GM12865 (cell line): Measurements from ENCODE around the gene ST6GALNAC3.
A peak's percentile ranks its signal among the peaks of the same experiment; 100 is the strongest.

Source experiments
- DNase-seq: peaks from one replicate; pipeline ENCODE4 v3.0.0; 2010; ENCODE audit warnings: low read depth
- H3K4me3 ChIP-seq: 2 replicates; pipeline ENCODE4 v1.5.1; 2011; ENCODE audit warnings: mild to moderate bottlenecking, low read depth, low read length, control low read depth
- TF ChIP-seq, protein P1 (sequence below): IDR thresholded peaks from 2 replicates; pipeline ENCODE4 v1.5.1; 2011; ENCODE audit warnings: low read length, control low read depth, low read depth, inconsistent platforms; ENCODE audit not compliant: insufficient read depth; ENCODE audit errors: missing control alignments

Gene ST6GALNAC3

DNA sequence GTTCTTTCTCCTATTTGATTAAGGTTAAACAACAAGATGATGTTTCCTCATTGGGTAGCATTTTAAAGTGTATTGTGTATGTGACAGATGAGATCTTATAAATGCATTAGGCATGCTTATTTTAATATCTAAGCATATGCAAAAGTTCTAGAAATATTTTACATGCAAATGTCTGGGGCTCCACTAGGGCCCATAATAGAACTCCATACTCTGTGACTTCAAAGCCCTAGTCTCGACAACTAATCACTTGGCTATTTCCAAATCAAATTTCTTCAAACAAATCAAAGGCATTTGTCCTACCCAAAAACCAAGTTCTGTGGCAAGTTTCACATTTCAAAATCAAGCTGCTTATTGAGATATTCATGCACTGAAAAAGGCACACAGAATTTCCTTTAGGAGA, 407.1 kb downstream of the ST6GALNAC3 start:
- TF ChIP-seq, protein P1, sequence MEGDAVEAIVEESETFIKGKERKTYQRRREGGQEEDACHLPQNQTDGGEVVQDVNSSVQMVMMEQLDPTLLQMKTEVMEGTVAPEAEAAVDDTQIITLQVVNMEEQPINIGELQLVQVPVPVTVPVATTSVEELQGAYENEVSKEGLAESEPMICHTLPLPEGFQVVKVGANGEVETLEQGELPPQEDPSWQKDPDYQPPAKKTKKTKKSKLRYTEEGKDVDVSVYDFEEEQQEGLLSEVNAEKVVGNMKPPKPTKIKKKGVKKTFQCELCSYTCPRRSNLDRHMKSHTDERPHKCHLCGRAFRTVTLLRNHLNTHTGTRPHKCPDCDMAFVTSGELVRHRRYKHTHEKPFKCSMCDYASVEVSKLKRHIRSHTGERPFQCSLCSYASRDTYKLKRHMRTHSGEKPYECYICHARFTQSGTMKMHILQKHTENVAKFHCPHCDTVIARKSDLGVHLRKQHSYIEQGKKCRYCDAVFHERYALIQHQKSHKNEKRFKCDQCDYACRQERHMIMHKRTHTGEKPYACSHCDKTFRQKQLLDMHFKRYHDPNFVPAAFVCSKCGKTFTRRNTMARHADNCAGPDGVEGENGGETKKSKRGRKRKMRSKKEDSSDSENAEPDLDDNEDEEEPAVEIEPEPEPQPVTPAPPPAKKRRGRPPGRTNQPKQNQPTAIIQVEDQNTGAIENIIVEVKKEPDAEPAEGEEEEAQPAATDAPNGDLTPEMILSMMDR, result no peak
- DNase-seq, result no peak
- H3K4me3 ChIP-seq, result no peak overlapping the region

DNA sequence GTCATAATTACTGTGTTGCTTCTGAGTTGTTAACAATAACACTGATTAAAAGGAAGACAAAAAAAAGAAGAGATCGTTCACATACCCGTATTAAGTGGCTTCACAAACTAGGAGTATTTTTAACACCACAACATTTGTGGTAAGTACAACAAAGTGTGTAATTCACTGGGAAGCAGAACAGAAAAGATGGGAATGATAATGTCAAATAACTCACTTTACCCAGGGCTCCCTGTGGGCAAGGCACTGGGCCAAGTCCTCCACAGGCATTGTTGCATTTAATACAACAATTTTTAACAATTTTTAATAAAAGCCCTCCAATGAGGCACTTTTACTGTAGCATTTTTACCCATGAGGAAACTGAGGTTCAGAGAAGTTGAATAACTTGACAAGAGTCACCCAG, 407.7 kb downstream of the ST6GALNAC3 start:
- TF ChIP-seq, protein P1, result no peak
- H3K4me3 ChIP-seq, result no peak overlapping the region
- DNase-seq, result no peak

DNA sequence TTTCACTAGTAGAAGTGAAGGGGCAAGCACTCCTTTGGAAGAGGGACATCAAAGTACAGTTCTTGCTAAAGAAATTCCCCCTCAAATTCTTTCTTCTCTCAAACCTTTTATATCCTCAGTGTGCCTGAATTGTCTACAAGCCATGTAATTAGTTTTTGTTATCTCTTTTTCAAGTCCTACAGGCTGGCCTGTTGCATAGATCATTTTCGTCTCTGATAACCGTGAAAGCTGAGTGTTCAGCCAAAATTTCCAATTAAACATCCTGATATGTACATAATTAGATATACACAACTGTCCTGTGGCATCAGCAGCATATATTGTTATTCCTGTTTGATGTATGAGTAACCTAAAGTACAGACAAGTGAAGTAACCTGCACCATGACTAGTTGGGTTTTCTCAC, 417.2 kb downstream of the ST6GALNAC3 start:
- no peak overlapping the region for H3K4me3 ChIP-seq
- TF ChIP-seq, protein P1, result no peak
- DNase-seq, result no peak

DNA sequence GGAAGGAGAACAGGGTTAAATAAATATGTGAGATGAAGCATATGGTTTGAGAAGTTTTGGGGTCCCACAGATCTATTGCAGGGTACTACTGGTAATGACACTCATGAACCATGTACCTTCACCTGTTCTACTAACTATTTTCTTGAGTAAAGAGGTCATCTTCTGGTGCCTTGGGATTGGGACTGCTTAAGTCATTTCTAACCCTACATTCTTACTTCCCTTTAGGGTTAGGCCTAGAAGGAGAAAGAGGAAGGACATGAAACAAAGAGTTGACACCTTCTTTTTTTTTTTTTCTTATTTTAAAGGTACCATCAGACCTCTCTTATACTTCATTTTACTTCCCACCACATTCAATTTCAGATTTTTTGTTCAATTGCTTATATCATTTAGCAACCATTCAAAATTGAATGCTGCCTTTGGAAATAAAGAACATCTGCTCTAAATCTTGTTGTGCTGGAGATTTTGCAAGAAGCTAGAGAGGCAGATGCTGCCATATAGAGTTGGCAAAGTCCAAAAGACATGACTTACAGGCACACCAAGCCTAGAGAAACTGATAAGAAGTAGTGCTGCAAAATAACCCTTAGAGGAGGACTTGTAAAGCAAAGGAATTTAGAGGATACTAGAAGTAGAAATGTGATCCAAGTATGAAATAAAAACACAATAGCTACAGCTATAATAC, 418.3 kb downstream of the ST6GALNAC3 start:
- TF ChIP-seq, protein P1, result no peak
- no peak overlapping the region for H3K4me3 ChIP-seq
- no peak for DNase-seq

DNA sequence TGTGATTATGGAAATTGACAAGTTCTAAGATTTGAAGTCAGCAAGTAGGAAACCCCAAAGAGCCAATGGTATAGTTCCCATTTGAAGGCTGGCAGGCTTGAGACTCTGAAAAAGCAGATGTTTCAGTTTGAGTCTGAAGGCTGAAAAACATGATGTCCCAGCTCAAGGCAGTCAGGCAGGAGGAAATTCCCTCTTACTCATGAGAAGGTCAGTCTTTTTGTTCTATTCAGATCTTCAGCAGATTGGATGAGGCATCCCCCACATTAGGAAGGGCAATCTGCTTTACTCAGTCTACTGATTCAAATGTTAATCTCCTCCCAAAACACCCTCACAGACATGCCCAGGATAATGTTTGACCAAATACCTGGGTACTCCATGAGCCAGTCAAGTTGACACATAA, 420.3 kb downstream of the ST6GALNAC3 start:
- no peak overlapping the region for H3K4me3 ChIP-seq
- peak; percentile 75 for DNase-seq
- TF ChIP-seq, protein P1, result no peak

DNA sequence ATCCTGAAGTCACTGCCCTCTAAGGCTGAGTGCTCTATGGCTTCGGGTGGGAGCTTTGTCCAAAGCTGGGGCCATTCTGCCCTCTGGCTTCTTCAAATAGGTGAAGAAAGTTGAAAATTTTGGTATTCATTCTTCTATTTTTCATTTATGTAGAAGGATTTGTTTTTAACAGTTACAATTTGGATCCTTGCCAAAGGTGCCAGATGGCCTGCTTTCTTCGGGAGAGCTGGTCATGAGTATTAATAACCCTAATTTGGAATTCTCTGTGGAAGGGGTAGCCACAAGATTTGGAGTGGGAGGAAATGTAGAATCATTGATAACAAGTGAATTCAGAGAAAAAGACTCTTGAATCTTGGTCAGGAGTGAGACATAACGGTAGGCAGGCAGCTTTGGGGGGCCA, 422.3 kb downstream of the ST6GALNAC3 start:
- no peak overlapping the region for H3K4me3 ChIP-seq
- TF ChIP-seq, protein P1, result no peak
- no peak for DNase-seq

DNA sequence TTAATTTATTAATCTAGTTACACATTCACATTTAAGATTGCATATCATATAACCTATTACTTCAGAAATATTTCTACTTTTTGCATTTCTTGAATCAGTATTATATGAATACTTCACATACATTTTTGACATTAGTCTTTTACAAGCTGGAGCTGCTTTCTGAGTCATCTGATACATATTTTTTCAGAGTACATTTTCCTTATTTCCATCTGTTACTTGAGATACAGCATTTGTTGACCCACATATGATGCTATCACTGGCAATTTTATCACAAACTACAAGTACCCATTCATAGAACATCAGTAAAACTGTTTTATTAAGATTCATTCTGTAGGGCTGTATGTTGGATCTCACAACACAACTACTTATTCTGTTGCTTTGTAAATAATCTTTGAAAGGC, 425.6 kb downstream of the ST6GALNAC3 start:
- no peak overlapping the region for H3K4me3 ChIP-seq
- no peak for DNase-seq
- TF ChIP-seq, protein P1, result no peak
